ENCODE measurements around the gene CAPN14. TPM values are rescaled to one million over a fixed set of nuclear protein-coding genes. Genes with fewer than 3 reads are reported as not detected.

Gene CAPN14
- polyA plus RNA-seq, 1 of the 3 experiments (the other 2 are of a cell fraction), result 0.08 TPM

DNA sequence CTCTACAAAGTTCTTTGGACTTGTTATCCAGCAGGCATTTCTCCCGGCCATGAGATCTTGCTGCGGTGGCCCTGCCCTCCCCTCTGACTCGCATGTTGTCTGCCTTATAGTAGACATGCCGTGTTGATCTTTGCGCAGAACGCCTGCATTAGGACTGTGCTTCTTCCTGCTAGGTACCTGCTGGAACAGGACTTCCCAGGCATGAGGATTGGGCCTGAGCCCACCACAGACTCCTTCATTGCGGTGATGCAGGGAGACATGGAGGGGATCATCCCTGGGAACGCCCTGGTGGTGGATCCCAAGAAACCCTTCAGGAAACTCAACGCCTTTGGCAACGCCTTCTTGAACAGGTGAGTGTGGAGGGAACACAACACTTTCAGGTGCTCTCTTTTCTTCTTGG lies 26.8 kb upstream of the CAPN14 start:
- ChIA-PET CTCF (interaction anchor here (1.4 to 2.0 kb wide), 2 partner anchors 10 to 89 kb away, joined by 7 to 8 read pairs; partner anchors contain the start of gene EHD3), POLR2A (no interaction called here)
- Histone ChIP-seq H3K4me2 (no peak overlapping the region), H3K79me2 (ENCODE audit: insufficient read depth) (peaks cover 16% of the 10 kb centered on the region; the same call in 1 of the 2 replicates), H3K9ac (no peak overlapping the region), H2AFZ (ENCODE audit: low read depth) (no peak overlapping the region), H3F3A (replicated peaks; ENCODE audit: insufficient read depth) (no peaks in the 10 kb centered on the region), H3K27me3 (ENCODE audit: insufficient read depth) (no peaks in the 10 kb centered on the region), H3K4me1 (ENCODE audit: control insufficient read depth in 1 of 2, insufficient read depth in 2 of 2, low read depth in 1 of 2, low read length in 1 of 2) (peaks cover 9 to 23% of the 10 kb centered on the region in 2 experiments; a peak in 1 of 4 replicates), H4K20me1 (ENCODE audit: insufficient read depth) (peaks cover 36% of the 10 kb centered on the region), H3K27ac (ENCODE audit: low read depth in 2 of 2, low read length in 1 of 2) (no peak overlapping the region), H3K9me3 (no peaks in the 10 kb centered on the region), H3K9me2 (no peaks in the 10 kb centered on the region), H3K4me3 (ENCODE audit: low read depth in 2 of 2, low read length in 1 of 2) (no peak overlapping the region), H3K36me3 (replicated peaks in 1 of 2; ENCODE audit: control insufficient read depth in 1 of 2, insufficient read depth in 2 of 2, low read length in 1 of 2) (peaks cover 26 to 28% of the 10 kb centered on the region in 2 experiments)
- TF ChIP-seq, protein P1, sequence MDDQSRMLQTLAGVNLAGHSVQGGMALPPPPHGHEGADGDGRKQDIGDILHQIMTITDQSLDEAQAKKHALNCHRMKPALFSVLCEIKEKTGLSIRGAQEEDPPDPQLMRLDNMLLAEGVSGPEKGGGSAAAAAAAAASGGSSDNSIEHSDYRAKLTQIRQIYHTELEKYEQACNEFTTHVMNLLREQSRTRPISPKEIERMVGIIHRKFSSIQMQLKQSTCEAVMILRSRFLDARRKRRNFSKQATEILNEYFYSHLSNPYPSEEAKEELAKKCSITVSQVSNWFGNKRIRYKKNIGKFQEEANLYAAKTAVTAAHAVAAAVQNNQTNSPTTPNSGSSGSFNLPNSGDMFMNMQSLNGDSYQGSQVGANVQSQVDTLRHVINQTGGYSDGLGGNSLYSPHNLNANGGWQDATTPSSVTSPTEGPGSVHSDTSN (IDR thresholded peaks at IDR 0.05), result no peak
- no peak for TF ChIP-seq RAD21 (IDR thresholded peaks at IDR 0.05; ENCODE audit: low read length)
- TF ChIP-seq NRF1 (IDR thresholded peaks at IDR 0.05; ENCODE audit: low read depth, low read length), result no peak
- no peak for TF ChIP-seq FOXM1 (IDR thresholded peaks at IDR 0.05; ENCODE audit: low read depth)
- no peak for TF ChIP-seq SMC3 (IDR thresholded peaks at IDR 0.05; ENCODE audit: low read depth, low read length)
- TF ChIP-seq, protein P2, sequence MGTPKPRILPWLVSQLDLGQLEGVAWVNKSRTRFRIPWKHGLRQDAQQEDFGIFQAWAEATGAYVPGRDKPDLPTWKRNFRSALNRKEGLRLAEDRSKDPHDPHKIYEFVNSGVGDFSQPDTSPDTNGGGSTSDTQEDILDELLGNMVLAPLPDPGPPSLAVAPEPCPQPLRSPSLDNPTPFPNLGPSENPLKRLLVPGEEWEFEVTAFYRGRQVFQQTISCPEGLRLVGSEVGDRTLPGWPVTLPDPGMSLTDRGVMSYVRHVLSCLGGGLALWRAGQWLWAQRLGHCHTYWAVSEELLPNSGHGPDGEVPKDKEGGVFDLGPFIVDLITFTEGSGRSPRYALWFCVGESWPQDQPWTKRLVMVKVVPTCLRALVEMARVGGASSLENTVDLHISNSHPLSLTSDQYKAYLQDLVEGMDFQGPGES (IDR thresholded peaks at IDR 0.05; ENCODE audit: low read depth, low read length), result no peak
- no peak for TF ChIP-seq MXI1 (IDR thresholded peaks at IDR 0.05; ENCODE audit: low read depth, low read length)
- TF ChIP-seq, protein P3, sequence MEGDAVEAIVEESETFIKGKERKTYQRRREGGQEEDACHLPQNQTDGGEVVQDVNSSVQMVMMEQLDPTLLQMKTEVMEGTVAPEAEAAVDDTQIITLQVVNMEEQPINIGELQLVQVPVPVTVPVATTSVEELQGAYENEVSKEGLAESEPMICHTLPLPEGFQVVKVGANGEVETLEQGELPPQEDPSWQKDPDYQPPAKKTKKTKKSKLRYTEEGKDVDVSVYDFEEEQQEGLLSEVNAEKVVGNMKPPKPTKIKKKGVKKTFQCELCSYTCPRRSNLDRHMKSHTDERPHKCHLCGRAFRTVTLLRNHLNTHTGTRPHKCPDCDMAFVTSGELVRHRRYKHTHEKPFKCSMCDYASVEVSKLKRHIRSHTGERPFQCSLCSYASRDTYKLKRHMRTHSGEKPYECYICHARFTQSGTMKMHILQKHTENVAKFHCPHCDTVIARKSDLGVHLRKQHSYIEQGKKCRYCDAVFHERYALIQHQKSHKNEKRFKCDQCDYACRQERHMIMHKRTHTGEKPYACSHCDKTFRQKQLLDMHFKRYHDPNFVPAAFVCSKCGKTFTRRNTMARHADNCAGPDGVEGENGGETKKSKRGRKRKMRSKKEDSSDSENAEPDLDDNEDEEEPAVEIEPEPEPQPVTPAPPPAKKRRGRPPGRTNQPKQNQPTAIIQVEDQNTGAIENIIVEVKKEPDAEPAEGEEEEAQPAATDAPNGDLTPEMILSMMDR (IDR thresholded peaks at IDR 0.05), result no peak
- TF ChIP-seq EZH2phosphoT487 (IDR thresholded peaks at IDR 0.05; ENCODE audit: borderline replicate concordance, low read depth), result no peak
- TF ChIP-seq CHD2 (IDR thresholded peaks at IDR 0.05; ENCODE audit: low read length, partially characterized antibody), result no peak
- TF ChIP-seq RCOR1 (IDR thresholded peaks at IDR 0.05; ENCODE audit: low read length), result no peak
- TF ChIP-seq GATA2 (CRISPR knock-in tag; IDR thresholded peaks at IDR 0.05), result no peak
- no peak for TF ChIP-seq EP300 (IDR thresholded peaks at IDR 0.05; ENCODE audit: borderline replicate concordance in 1 of 2, low read depth in 1 of 2, low read length in 1 of 2)
- TF ChIP-seq, protein P4, sequence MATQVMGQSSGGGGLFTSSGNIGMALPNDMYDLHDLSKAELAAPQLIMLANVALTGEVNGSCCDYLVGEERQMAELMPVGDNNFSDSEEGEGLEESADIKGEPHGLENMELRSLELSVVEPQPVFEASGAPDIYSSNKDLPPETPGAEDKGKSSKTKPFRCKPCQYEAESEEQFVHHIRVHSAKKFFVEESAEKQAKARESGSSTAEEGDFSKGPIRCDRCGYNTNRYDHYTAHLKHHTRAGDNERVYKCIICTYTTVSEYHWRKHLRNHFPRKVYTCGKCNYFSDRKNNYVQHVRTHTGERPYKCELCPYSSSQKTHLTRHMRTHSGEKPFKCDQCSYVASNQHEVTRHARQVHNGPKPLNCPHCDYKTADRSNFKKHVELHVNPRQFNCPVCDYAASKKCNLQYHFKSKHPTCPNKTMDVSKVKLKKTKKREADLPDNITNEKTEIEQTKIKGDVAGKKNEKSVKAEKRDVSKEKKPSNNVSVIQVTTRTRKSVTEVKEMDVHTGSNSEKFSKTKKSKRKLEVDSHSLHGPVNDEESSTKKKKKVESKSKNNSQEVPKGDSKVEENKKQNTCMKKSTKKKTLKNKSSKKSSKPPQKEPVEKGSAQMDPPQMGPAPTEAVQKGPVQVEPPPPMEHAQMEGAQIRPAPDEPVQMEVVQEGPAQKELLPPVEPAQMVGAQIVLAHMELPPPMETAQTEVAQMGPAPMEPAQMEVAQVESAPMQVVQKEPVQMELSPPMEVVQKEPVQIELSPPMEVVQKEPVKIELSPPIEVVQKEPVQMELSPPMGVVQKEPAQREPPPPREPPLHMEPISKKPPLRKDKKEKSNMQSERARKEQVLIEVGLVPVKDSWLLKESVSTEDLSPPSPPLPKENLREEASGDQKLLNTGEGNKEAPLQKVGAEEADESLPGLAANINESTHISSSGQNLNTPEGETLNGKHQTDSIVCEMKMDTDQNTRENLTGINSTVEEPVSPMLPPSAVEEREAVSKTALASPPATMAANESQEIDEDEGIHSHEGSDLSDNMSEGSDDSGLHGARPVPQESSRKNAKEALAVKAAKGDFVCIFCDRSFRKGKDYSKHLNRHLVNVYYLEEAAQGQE (IDR thresholded peaks at IDR 0.05; ENCODE audit: low read depth, low read length), result no peak
- TF ChIP-seq ELF1 (IDR thresholded peaks at IDR 0.05), result no peak
- no peak for TF ChIP-seq TCF12 (IDR thresholded peaks at IDR 0.05)
- WGBS (ENCODE audit: low lambda C conversion rate), result 98% methylated on average over 10 of the region's 10 CpGs
- no peak for DNase-seq
